A673 (cell line): Measurements from ENCODE around the gene CYP19A1. TPM values are rescaled to one million over a fixed set of nuclear protein-coding genes. Genes with fewer than 3 reads are reported as not detected.

ENCODE experiments used
- BruUV-seq: library from RNA; stranded (reverse); fragments of 400-500 nt; replicated peaks from 2 replicates; lab custom pipeline; 2021; lab: Mats Ljungman, UMichigan
- CTCF ChIA-PET: fragments of 300-600 bp; sonication (Branson Sonifier 250); formaldehyde crosslinking; loops from one replicate; lab custom pipeline; 2022; ENCODE audit warnings: antibody characterized with exemption; lab: Charles Lee
- POLR2A ChIA-PET: fragments of 300-600 bp; sonication (Branson Sonifier 250); formaldehyde crosslinking; loops from one replicate; lab custom pipeline; 2022; ENCODE audit warnings: antibody characterized with exemption; ENCODE audit not compliant: low non-redundant PET; lab: Charles Lee
- DNase-seq: peaks from one replicate; pipeline ENCODE4 v3.0.0-alpha.2; 2015; ENCODE audit warnings: low spot score
- H3K27ac ChIP-seq: fragments of 200-600 bp; sonication (generic); 2 replicates; pipeline ENCODE4 v1.5.1; 2016; ENCODE audit warnings: mixed run types, low read depth, mild to moderate bottlenecking, mixed read lengths, antibody characterized with exemption, low read length; ENCODE audit not compliant: poor library complexity, severe bottlenecking
- H3K27me3 ChIP-seq: fragments of 200-600 bp; sonication (generic); replicated peaks from 2 replicates; pipeline ENCODE4 v1.6.1; 2017; ENCODE audit warnings: mixed run types, low read depth, mild to moderate bottlenecking, mixed read lengths, antibody characterized with exemption, low read length; ENCODE audit not compliant: insufficient read depth, poor library complexity
- H3K36me3 ChIP-seq: fragments of 200-600 bp; sonication (generic); 2 replicates; pipeline ENCODE4 v1.6.1; 2016; ENCODE audit warnings: mixed run types, mild to moderate bottlenecking, mixed read lengths, antibody characterized with exemption, low read length; ENCODE audit not compliant: insufficient read depth, poor library complexity, severe bottlenecking
- H3K4me1 ChIP-seq: fragments of 200-600 bp; sonication (generic); 2 replicates; pipeline ENCODE4 v1.6.1; 2017; ENCODE audit warnings: mixed run types, mild to moderate bottlenecking, mixed read lengths, antibody characterized with exemption, low read length; ENCODE audit not compliant: insufficient read depth, poor library complexity, severe bottlenecking
- H3K4me3 ChIP-seq: fragments of 200-600 bp; sonication (generic); 2 replicates; pipeline ENCODE4 v1.5.1; 2016; ENCODE audit warnings: low read depth, mixed run types, mild to moderate bottlenecking, mixed read lengths, low read length; ENCODE audit not compliant: poor library complexity, severe bottlenecking
- H3K9me3 ChIP-seq: fragments of 200-600 bp; sonication (generic); 2 replicates; pipeline ENCODE4 v1.6.1; 2016; ENCODE audit warnings: mixed run types, low read depth, mild to moderate bottlenecking, mixed read lengths, antibody characterized with exemption, low read length; ENCODE audit not compliant: poor library complexity, severe bottlenecking
- CTCF ChIP-seq: fragments of 300-800, 200-600 bp; sonication (generic); conservative IDR thresholded peaks from 2 replicates; pipeline ENCODE4 v1.5.1; 2017; ENCODE audit warnings: low read depth, mild to moderate bottlenecking, antibody characterized with exemption, low read length, moderate library complexity, mixed read lengths
- EZH2 ChIP-seq: fragments of 200-600 bp; sonication (generic); IDR thresholded peaks from 2 replicates; pipeline ENCODE4 v1.6.1; 2017; ENCODE audit warnings: borderline replicate concordance, low read depth, mild to moderate bottlenecking, mixed read lengths, antibody characterized with exemption, low read length; ENCODE audit not compliant: poor library complexity, severe bottlenecking
- intact Hi-C: fragments of 100-400 bp; cut with micrococcal nuclease; formaldehyde crosslinking; loops from one replicate; pipeline ENCODE4 v1.10.0; 2022; ENCODE audit not compliant: unreplicated experiment
- total RNA-seq: library from RNA; stranded (reverse); gene quantifications from 2 replicates; pipeline ENCODE4 v1.2.3, GENCODE V29; 2021

CYP19A1 gene
- total RNA-seq, 1 experiment from 2014 or later: 0.80 TPM

- no peak for TF ChIP-seq EZH2
- 0 out of 2 replicates have a peak, but pooled peaks have one; percentile 10 for TF ChIP-seq CTCF
- no peak overlapping the region for H3K27ac ChIP-seq
- ChIA-PET POLR2A (no interaction called here), CTCF (interaction anchor here (1.2 to 2.3 kb wide), 8 partner anchors 24 to 240 kb away, joined by 3 to 38 read pairs (median 4); no protein-coding TSS in a partner anchor)
- intact Hi-C loops: loop anchor here (1.0 to 10.0 kb wide), 4 partner anchors 28 to 331 kb away; no protein-coding TSS in a partner anchor
- H3K4me1 ChIP-seq: peaks cover 5% of the 10 kb centered on the region
- BruUV-seq: no TSS peak
- H3K9me3 ChIP-seq: no peaks in the 10 kb centered on the region
- H3K4me3 ChIP-seq: no peak overlapping the region
- no peaks in the 10 kb centered on the region for H3K36me3 ChIP-seq
- peak; percentile 33 for DNase-seq
- H3K27me3 ChIP-seq: peaks cover 11% of the 10 kb centered on the region
Measured at GRCh38 chr15:51163843-51164242, 174.6 kb downstream of the CYP19A1 start.

DNA sequence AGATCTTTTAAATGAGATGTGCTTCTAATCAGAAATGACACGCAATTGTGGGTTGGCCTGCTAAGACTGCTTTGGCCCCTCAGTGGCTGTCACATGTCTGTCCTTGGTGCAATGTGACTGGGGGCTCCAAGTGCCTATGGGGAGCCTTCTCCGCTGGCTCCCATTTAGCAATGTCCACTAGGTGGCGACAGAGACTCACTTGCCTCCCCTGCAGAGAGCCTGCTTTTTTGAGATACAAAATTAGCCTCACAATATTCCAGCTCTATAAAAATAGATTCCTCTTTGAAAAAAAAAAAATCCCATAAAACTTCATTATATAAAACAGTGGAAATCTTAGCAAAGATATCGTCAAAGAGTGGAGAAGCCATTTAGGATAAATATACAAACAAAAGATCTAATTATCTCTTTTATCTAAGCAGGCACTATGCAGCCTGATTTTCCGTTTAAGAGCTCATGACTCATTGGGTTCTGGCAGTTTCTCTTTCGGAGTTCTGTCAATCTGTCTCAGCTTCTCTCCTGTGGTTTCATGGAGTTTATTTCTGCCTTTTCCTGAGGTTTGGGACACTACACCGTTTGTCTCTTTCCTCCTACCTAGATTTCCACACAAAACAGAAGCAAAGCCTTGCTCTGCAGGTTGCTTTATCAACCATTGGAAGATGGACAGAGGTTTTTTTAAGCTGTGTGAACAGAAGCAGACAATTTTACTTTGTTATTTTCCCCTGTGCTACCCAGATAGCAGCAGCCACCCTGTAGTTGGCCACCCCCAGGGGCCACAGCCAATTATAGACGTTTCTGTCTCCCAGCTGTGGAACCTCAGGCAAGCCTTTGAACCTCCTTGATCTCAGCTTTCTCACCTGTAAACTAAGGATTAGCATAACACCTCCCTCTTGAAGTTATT lies 175.3 kb downstream of the CYP19A1 start:
- Histone ChIP-seq H3K9me3 (no peaks in the 10 kb centered on the region), H3K4me1 (peaks cover 5% of the 10 kb centered on the region), H3K27me3 (peaks cover 11% of the 10 kb centered on the region), H3K27ac (no peak overlapping the region), H3K4me3 (peak overlapping the region; percentile 7), H3K36me3 (no peaks in the 10 kb centered on the region)
- CTCF ChIA-PET: interaction anchor here (0.6 to 2.3 kb wide), 20 partner anchors 8 to 561 kb away, joined by 3 to 38 read pairs (median 4); no protein-coding TSS in a partner anchor
- DNase-seq: peak; percentile 78
- POLR2A ChIA-PET: interaction anchor here (0.6 kb wide), 1 partner anchor 31 kb away, joined by 3 read pairs; no protein-coding TSS in a partner anchor
- intact Hi-C loops: loop anchor here (1.0 to 10.0 kb wide), 3 partner anchors 29 to 332 kb away; no protein-coding TSS in a partner anchor
- TF ChIP-seq CTCF (peak; percentile 95), EZH2 (no peak)
- no TSS peak for BruUV-seq

DNA sequence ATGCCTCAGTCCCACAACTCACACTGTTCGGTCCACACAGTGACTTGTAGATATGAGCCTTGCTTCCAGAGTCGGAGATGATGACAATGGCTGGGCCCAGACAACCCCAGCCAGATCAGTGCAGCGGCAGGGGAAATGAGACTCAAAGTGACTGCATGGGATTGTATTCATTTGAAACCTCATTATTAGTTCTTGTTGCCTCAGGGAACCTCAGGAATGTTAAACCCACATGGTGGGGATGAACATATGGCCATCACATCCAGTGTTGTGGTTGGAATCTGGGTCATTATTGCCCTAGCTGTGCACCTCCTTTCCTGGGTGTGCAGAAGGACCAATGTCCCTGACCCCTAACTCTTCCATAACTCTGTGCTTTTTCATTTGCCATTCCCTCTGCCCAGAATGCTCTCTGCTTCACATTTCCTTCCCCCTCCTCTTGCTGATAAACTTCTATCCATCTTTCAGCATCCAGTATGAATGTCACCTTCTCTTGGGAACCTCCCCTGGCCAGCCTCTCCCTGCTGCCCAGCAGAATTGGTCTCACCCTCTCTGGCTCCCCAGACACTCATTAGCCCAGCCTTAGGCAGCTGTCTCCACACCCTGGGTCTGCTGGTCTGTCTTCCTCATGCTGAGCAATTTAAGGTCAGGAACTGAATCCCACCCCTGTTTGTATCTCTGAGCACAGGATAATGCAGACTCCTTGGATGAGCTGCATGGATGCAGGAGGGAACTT lies 176.7 kb downstream of the CYP19A1 start:
- Histone ChIP-seq H3K4me1 (peaks cover 5% of the 10 kb centered on the region), H3K9me3 (no peaks in the 10 kb centered on the region), H3K27ac (no peak overlapping the region), H3K36me3 (no peaks in the 10 kb centered on the region), H3K27me3 (peaks cover 11% of the 10 kb centered on the region), H3K4me3 (no peak overlapping the region)
- TF ChIP-seq EZH2 (no peak), CTCF (no peak)
- intact Hi-C loops: loop anchor here (5.0 to 10.0 kb wide), 2 partner anchors 241 to 333 kb away; no protein-coding TSS in a partner anchor
- DNase-seq: no peak
- ChIA-PET POLR2A (no interaction called here), CTCF (interaction anchor here (2.3 kb wide), 1 partner anchor 31 kb away, joined by 38 read pairs; no protein-coding TSS in a partner anchor)
- no TSS peak for BruUV-seq
